PC-9 (cell line): ENCODE measurements around the gene ITGA6.
A peak's percentile ranks its signal among the peaks of the same experiment; 100 is the strongest.

Source experiments
- EZH2 ChIP-seq: fragments of 200-600 bp; sonication (generic); IDR thresholded peaks from 2 replicates; pipeline ENCODE4 v1.8.0; 2017; ENCODE audit warnings: antibody characterized with exemption, low read depth
- TF ChIP-seq, protein P1 (sequence below): fragments of 200-600 bp; sonication (generic); conservative IDR thresholded peaks from 2 replicates; pipeline ENCODE4 v1.6.1; 2017; ENCODE audit warnings: mixed run types, antibody characterized with exemption, mild to moderate bottlenecking, moderate library complexity

DNA sequence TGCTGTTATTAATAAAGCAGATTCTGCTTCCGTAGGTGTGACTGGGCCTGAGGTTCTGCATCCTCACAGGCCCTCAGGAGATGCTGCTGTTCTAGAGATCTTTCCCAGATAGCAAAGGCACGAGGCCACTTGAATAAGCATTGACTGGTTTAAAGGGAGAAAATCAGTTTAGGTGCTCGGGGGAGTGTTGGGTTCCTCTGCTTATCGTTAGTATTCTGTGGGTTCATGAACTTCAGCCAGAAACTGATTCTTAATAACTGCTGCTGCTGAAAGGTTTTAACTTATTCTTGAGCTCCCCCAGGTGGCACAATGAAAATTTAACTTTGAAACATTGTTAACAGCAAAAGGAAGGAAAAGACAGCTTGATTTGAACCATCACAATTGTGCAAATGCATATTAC is 56.9 kb downstream of the ITGA6 start:
- no peak for TF ChIP-seq EZH2
- TF ChIP-seq, protein P1, sequence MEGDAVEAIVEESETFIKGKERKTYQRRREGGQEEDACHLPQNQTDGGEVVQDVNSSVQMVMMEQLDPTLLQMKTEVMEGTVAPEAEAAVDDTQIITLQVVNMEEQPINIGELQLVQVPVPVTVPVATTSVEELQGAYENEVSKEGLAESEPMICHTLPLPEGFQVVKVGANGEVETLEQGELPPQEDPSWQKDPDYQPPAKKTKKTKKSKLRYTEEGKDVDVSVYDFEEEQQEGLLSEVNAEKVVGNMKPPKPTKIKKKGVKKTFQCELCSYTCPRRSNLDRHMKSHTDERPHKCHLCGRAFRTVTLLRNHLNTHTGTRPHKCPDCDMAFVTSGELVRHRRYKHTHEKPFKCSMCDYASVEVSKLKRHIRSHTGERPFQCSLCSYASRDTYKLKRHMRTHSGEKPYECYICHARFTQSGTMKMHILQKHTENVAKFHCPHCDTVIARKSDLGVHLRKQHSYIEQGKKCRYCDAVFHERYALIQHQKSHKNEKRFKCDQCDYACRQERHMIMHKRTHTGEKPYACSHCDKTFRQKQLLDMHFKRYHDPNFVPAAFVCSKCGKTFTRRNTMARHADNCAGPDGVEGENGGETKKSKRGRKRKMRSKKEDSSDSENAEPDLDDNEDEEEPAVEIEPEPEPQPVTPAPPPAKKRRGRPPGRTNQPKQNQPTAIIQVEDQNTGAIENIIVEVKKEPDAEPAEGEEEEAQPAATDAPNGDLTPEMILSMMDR = peak; percentile 89
